ENCODE measurements around the gene TMEM208.

Gene TMEM208

GRCh38 chr16:67191411-67191994 is 35.4 kb upstream of the TMEM208 start:
- H4K20me1 ChIP-seq: peaks cover 43% of the 10 kb centered on the region
- peaks cover 45% of the 10 kb centered on the region for H3K4me1 ChIP-seq
- H3K36me3 ChIP-seq: peaks cover 36% of the 10 kb centered on the region
- H3K4me2 ChIP-seq: peak overlapping the region; percentile 96
- no peaks in the 10 kb centered on the region for H3K27me3 ChIP-seq
- no peak for TF ChIP-seq Cebpa-rat (IDR thresholded peaks at IDR 0.05)
- no peak overlapping the region for H3K9ac ChIP-seq
- H3K27ac ChIP-seq: no peak overlapping the region; the same call in 1 of the 2 replicates
- H3K9me3 ChIP-seq: no peaks in the 10 kb centered on the region
- H3K4me3 ChIP-seq: peak overlapping the region; percentile 100

- H3K36me3 ChIP-seq: peaks cover 42% of the 10 kb centered on the region
- TF ChIP-seq Cebpa-rat (IDR thresholded peaks at IDR 0.05): no peak
- H3K4me3 ChIP-seq: peak within 1 kb of the TSS; percentile 100
- no peaks in the 10 kb centered on the region for H3K27me3 ChIP-seq
- peaks cover 49% of the 10 kb centered on the region for H4K20me1 ChIP-seq
- H3K4me2 ChIP-seq: peak within 1 kb of the TSS; percentile 96
- H3K9me3 ChIP-seq: no peaks in the 10 kb centered on the region
- H3K27ac ChIP-seq: peak within 1 kb of the TSS; percentile 97
- H3K4me1 ChIP-seq: peaks cover 51% of the 10 kb centered on the region
- peak within 1 kb of the TSS; percentile 99 for H3K9ac ChIP-seq
These were observed 34.8 kb upstream of the TMEM208 start, which contains the start of gene E2F4 for GRCh38 chr16:67191995-67192681. Gene E2F4, plus strand, starts transcription at chr16:67192155. Its CDS starts 73 bp downstream, at chr16:67192228.

- peak overlapping the region; percentile 96 for H3K4me2 ChIP-seq
- H4K20me1 ChIP-seq: peaks cover 57% of the 10 kb centered on the region
- H3K27ac ChIP-seq: peak overlapping the region; percentile 97
- no peaks in the 10 kb centered on the region for H3K27me3 ChIP-seq
- H3K4me3 ChIP-seq: peak overlapping the region; percentile 100
- peaks cover 50% of the 10 kb centered on the region for H3K36me3 ChIP-seq
- H3K4me1 ChIP-seq: peaks cover 58% of the 10 kb centered on the region
- no peak for TF ChIP-seq Cebpa-rat (IDR thresholded peaks at IDR 0.05)
- no peaks in the 10 kb centered on the region for H3K9me3 ChIP-seq
- peak overlapping the region; percentile 99 for H3K9ac ChIP-seq
These were observed 34.1 kb upstream of the TMEM208 start for GRCh38 chr16:67192781-67193361.

- H3K9ac ChIP-seq: peak overlapping the region; percentile 99
- peak overlapping the region; percentile 96 for H3K4me2 ChIP-seq
- H3K36me3 ChIP-seq: peaks cover 54% of the 10 kb centered on the region
- peak overlapping the region; percentile 97; the same call in 1 of the 2 replicates for H3K27ac ChIP-seq
- H3K9me3 ChIP-seq: no peaks in the 10 kb centered on the region
- H4K20me1 ChIP-seq: peaks cover 63% of the 10 kb centered on the region
- H3K4me1 ChIP-seq: peaks cover 65% of the 10 kb centered on the region
- peak overlapping the region; percentile 100 for H3K4me3 ChIP-seq
- TF ChIP-seq Cebpa-rat (IDR thresholded peaks at IDR 0.05): no peak
- no peaks in the 10 kb centered on the region for H3K27me3 ChIP-seq
These were observed 33.4 kb upstream of the TMEM208 start for GRCh38 chr16:67193536-67193935.

- Histone ChIP-seq H3K9me3 (no peaks in the 10 kb centered on the region), H3K4me2 (peak overlapping the region; percentile 96), H3K9ac (no peak overlapping the region; the same call in 1 of the 2 replicates), H3K27ac (no peak overlapping the region), H3K4me1 (peaks cover 72% of the 10 kb centered on the region), H3K4me3 (no peak overlapping the region), H3K27me3 (no peaks in the 10 kb centered on the region), H4K20me1 (peaks cover 68% of the 10 kb centered on the region), H3K36me3 (peaks cover 58% of the 10 kb centered on the region)
- TF ChIP-seq Cebpa-rat (IDR thresholded peaks at IDR 0.05): no peak
These were observed 32.7 kb upstream of the TMEM208 start for GRCh38 chr16:67194260-67194659.

DNA sequence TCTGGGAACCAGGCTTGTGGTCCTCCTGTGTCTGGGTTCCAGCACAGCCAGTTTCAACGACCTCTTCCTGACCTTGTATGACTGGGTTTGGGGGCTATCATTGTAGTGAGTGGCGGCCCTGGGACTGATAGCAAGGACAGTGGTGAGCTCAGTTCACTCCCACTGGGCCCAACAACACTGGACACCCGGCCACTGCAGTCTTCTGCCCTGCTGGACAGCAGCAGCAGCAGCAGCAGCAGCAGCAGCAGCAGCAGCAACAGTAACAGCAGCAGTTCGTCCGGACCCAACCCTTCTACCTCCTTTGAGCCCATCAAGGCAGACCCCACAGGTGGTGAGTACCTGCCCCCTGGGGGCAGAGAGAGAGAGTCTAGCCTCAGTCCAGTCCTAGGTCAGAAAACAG is 31.3 kb upstream of the TMEM208 start:
- no peaks in the 10 kb centered on the region for H3K9me3 ChIP-seq
- peaks cover 65% of the 10 kb centered on the region for H3K36me3 ChIP-seq
- H3K27ac ChIP-seq: no peak overlapping the region
- H4K20me1 ChIP-seq: peaks cover 68% of the 10 kb centered on the region
- TF ChIP-seq Cebpa-rat (IDR thresholded peaks at IDR 0.05): no peak
- no peak overlapping the region for H3K4me2 ChIP-seq
- H3K4me3 ChIP-seq: no peak overlapping the region
- no peaks in the 10 kb centered on the region for H3K27me3 ChIP-seq
- H3K9ac ChIP-seq: no peak overlapping the region
- peaks cover 58% of the 10 kb centered on the region for H3K4me1 ChIP-seq

- Histone ChIP-seq H3K27me3 (no peaks in the 10 kb centered on the region), H3K36me3 (peaks cover 77% of the 10 kb centered on the region), H3K4me3 (no peak overlapping the region), H3K9ac (peak overlapping the region; percentile 43; the same call in 1 of the 2 replicates), H4K20me1 (peaks cover 68% of the 10 kb centered on the region), H3K27ac (0 out of 2 replicates have a peak overlapping the region, but pooled peaks have one; percentile 39), H3K4me1 (peaks cover 46% of the 10 kb centered on the region), H3K4me2 (no peak overlapping the region), H3K9me3 (no peaks in the 10 kb centered on the region)
- TF ChIP-seq Cebpa-rat (IDR thresholded peaks at IDR 0.05): no peak
These were observed 30.0 kb upstream of the TMEM208 start for GRCh38 chr16:67196881-67197280.

GRCh38 chr16:67197704-67198103 is 29.2 kb upstream of the TMEM208 start:
- Histone ChIP-seq H4K20me1 (peaks cover 62% of the 10 kb centered on the region), H3K27ac (peak overlapping the region; percentile 39; the same call in 1 of the 2 replicates), H3K4me2 (peak overlapping the region; percentile 60), H3K9ac (peak overlapping the region; percentile 43; the same call in 1 of the 2 replicates), H3K4me3 (no peak overlapping the region), H3K36me3 (peaks cover 86% of the 10 kb centered on the region), H3K9me3 (no peaks in the 10 kb centered on the region), H3K4me1 (peaks cover 44% of the 10 kb centered on the region), H3K27me3 (no peaks in the 10 kb centered on the region)
- TF ChIP-seq Cebpa-rat (IDR thresholded peaks at IDR 0.05): no peak

- no peak overlapping the region for H3K4me3 ChIP-seq
- H3K4me1 ChIP-seq: peaks cover 38% of the 10 kb centered on the region
- no peak for TF ChIP-seq Cebpa-rat (IDR thresholded peaks at IDR 0.05)
- no peaks in the 10 kb centered on the region for H3K27me3 ChIP-seq
- peak overlapping the region; percentile 39; the same call in 1 of the 2 replicates for H3K27ac ChIP-seq
- no peaks in the 10 kb centered on the region for H3K9me3 ChIP-seq
- peaks cover 88% of the 10 kb centered on the region for H3K36me3 ChIP-seq
- H3K4me2 ChIP-seq: peak overlapping the region; percentile 60
- H3K9ac ChIP-seq: peak overlapping the region; percentile 43; the same call in 1 of the 2 replicates
- peaks cover 56% of the 10 kb centered on the region for H4K20me1 ChIP-seq
These were observed 28.6 kb upstream of the TMEM208 start for GRCh38 chr16:67198238-67198734.
